NT2/D1 (cell line): ENCODE data around the gene RO60.
A peak's percentile ranks its signal among the peaks of the same experiment; 100 is the strongest.
"Not testable (repeated sequence)": the region's sequence is repeated elsewhere in the genome, so short reads cannot be mapped to it uniquely, and the experiment has no call there.

Experiments
- DNase-seq: peaks from one replicate; pipeline ENCODE4 v3.0.0-alpha.2; 2011; ENCODE audit warnings: low read depth, low spot score
- H3K27me3 ChIP-seq: 2 replicates; pipeline ENCODE4 v1.6.0; 2011; ENCODE audit warnings: mild to moderate bottlenecking; ENCODE audit not compliant: insufficient read length, insufficient read depth
- H3K36me3 ChIP-seq: 2 replicates; pipeline ENCODE4 v1.6.1; 2011; ENCODE audit warnings: mild to moderate bottlenecking, low read length, mixed read lengths; ENCODE audit not compliant: insufficient read depth, insufficient read length
- H3K4me1 ChIP-seq: 2 replicates; pipeline ENCODE4 v1.5.1; 2011; ENCODE audit not compliant: insufficient read depth, insufficient read length
- H3K4me3 ChIP-seq: 2 replicates; pipeline ENCODE4 v1.5.1; 2011; ENCODE audit warnings: low read depth; ENCODE audit not compliant: insufficient read length
- H3K9ac ChIP-seq: 2 replicates; pipeline ENCODE4 v1.6.0; 2011; ENCODE audit warnings: low read depth; ENCODE audit not compliant: insufficient read length
- H3K9me3 ChIP-seq: 2 replicates; pipeline ENCODE4 v1.5.1; 2011; ENCODE audit warnings: mild to moderate bottlenecking, low read length; ENCODE audit not compliant: insufficient read depth
- SUZ12 ChIP-seq: IDR thresholded peaks from 2 replicates; pipeline ENCODE4 v1.6.1; 2011; ENCODE audit not compliant: insufficient read length, insufficient read depth; ENCODE audit errors: extremely low read depth
- YY1 ChIP-seq: IDR thresholded peaks from 2 replicates; pipeline ENCODE4 v1.6.1; 2011; ENCODE audit not compliant: insufficient read length, insufficient read depth
- ZNF274 ChIP-seq: IDR thresholded peaks from 2 replicates; pipeline ENCODE4 v1.6.1; 2011; ENCODE audit warnings: mild to moderate bottlenecking, low read depth, low read length

Gene RO60

GRCh38 chr1:193042766-193043691 lies 16.4 kb upstream of the RO60 start:
- H3K9ac ChIP-seq: no peak overlapping the region
- H3K4me1 ChIP-seq: no peaks in the 10 kb centered on the region
- no peak for TF ChIP-seq YY1
- TF ChIP-seq SUZ12: no peak
- TF ChIP-seq ZNF274: no peak
- no peak overlapping the region for H3K4me3 ChIP-seq
- H3K27me3 ChIP-seq: no peaks in the 10 kb centered on the region
- no peaks in the 10 kb centered on the region for H3K9me3 ChIP-seq
- DNase-seq: no peak
- peaks cover 41% of the 10 kb centered on the region for H3K36me3 ChIP-seq

- H3K36me3 ChIP-seq: peaks cover 68% of the 10 kb centered on the region
- not testable (repeated sequence) for H3K27me3 ChIP-seq, H3K4me3 ChIP-seq, H3K9me3 ChIP-seq, H3K9ac ChIP-seq, DNase-seq, H3K4me1 ChIP-seq
Observed at GRCh38 chr1:193048913-193049312, 10.5 kb upstream of the RO60 start.

GRCh38 chr1:193054169-193054675 lies 5.2 kb upstream of the RO60 start:
- TF ChIP-seq YY1 (no peak), SUZ12 (no peak), ZNF274 (no peak)
- H3K27me3 ChIP-seq: no peaks in the 10 kb centered on the region
- no peaks in the 10 kb centered on the region for H3K9me3 ChIP-seq
- H3K9ac ChIP-seq: no peak overlapping the region
- DNase-seq: no peak
- peaks cover 36% of the 10 kb centered on the region for H3K36me3 ChIP-seq
- no peaks in the 10 kb centered on the region for H3K4me1 ChIP-seq
- no peak overlapping the region for H3K4me3 ChIP-seq

- DNase-seq: no peak
- Histone ChIP-seq H3K4me1 (no peaks in the 10 kb centered on the region), H3K4me3 (peak overlapping the region; percentile 97), H3K9ac (peak overlapping the region; percentile 99), H3K9me3 (no peaks in the 10 kb centered on the region), H3K36me3 (peaks cover 24% of the 10 kb centered on the region), H3K27me3 (no peaks in the 10 kb centered on the region)
- no peak for TF ChIP-seq YY1
- TF ChIP-seq SUZ12: no peak
- TF ChIP-seq ZNF274: no peak
Observed at GRCh38 chr1:193058529-193059281, 707 bp upstream of the RO60 start.

- H3K9ac ChIP-seq: peak overlapping the region; percentile 99
- no peaks in the 10 kb centered on the region for H3K4me1 ChIP-seq
- no peaks in the 10 kb centered on the region for H3K27me3 ChIP-seq
- no peak for TF ChIP-seq YY1
- no peak for TF ChIP-seq ZNF274
- TF ChIP-seq SUZ12: no peak
- peak overlapping the region; percentile 97 for H3K4me3 ChIP-seq
- no peaks in the 10 kb centered on the region for H3K9me3 ChIP-seq
- peaks cover 23% of the 10 kb centered on the region for H3K36me3 ChIP-seq
- DNase-seq: no peak
Observed at GRCh38 chr1:193060115-193060403, 647 bp downstream of the RO60 start.

GRCh38 chr1:193060406-193060805 lies 994 bp downstream of the RO60 start:
- no peak for TF ChIP-seq SUZ12
- TF ChIP-seq YY1: no peak
- DNase-seq: no peak
- no peaks in the 10 kb centered on the region for H3K9me3 ChIP-seq

GRCh38 chr1:193060938-193061337 lies 1.5 kb downstream of the RO60 start:
- H3K9me3 ChIP-seq: no peaks in the 10 kb centered on the region
- H3K4me3 ChIP-seq: peak overlapping the region; percentile 97
- TF ChIP-seq ZNF274 (no peak), YY1 (no peak), SUZ12 (no peak)
- H3K4me1 ChIP-seq: no peaks in the 10 kb centered on the region
- peaks cover 21% of the 10 kb centered on the region for H3K36me3 ChIP-seq
- no peaks in the 10 kb centered on the region for H3K27me3 ChIP-seq
- DNase-seq: no peak
- peak overlapping the region; percentile 99 for H3K9ac ChIP-seq

More at GRCh38 chr1:193060406-193060805, 994 bp downstream of the RO60 start:
- Histone ChIP-seq H3K4me1 (no peaks in the 10 kb centered on the region), H3K4me3 (peak overlapping the region; percentile 97), H3K9ac (peak overlapping the region; percentile 99), H3K36me3 (peaks cover 21% of the 10 kb centered on the region), H3K27me3 (no peaks in the 10 kb centered on the region)
